SK-N-MC (cell line): ENCODE data around the gene MIA2.
"Not testable (repeated sequence)": the region's sequence is repeated elsewhere in the genome, so short reads cannot be mapped to it uniquely, and the experiment has no call there.

Experiments used
- DNase-seq: peaks from one replicate; pipeline ENCODE4 v3.0.0-alpha.2; 2011; ENCODE audit warnings: low read depth, low spot score
- H3K27ac ChIP-seq: fragments of 200-600 bp; sonication (generic); 2 replicates; pipeline ENCODE4 v1.5.1; 2016; ENCODE audit warnings: mixed run types
- H3K36me3 ChIP-seq: fragments of 200-600 bp; sonication (generic); 2 replicates; pipeline ENCODE4 v1.6.1; 2017; ENCODE audit warnings: antibody characterized with exemption, low read length, mixed read lengths; ENCODE audit not compliant: insufficient read depth
- H3K4me3 ChIP-seq: fragments of 200-600 bp; sonication (generic); 2 replicates; pipeline ENCODE4 v1.5.1; 2016
- H3K9ac ChIP-seq: fragments of 200-600 bp; sonication (generic); 2 replicates; pipeline ENCODE4 v1.8.0; 2017; ENCODE audit warnings: mixed run types, mixed read lengths; ENCODE audit not compliant: insufficient read length
- H3K9me3 ChIP-seq: fragments of 200-600 bp; sonication (generic); 2 replicates; pipeline ENCODE4 v1.6.1; 2017; ENCODE audit warnings: low read depth, mild to moderate bottlenecking, antibody characterized with exemption, low read length, moderate library complexity, mixed read lengths
- EZH2 ChIP-seq: fragments of 200-600 bp; sonication (generic); IDR thresholded peaks from one replicate; pipeline ENCODE4 v1.6.1; 2017; ENCODE audit warnings: antibody characterized with exemption
- FOXP2 ChIP-seq: optimal IDR thresholded peaks from 2 replicates; pipeline ENCODE3; 2011; ENCODE audit warnings: mild to moderate bottlenecking, moderate library complexity; ENCODE audit not compliant: insufficient read depth; ENCODE audit errors: extremely low read length, control extremely low read depth
- POLR2AphosphoS5 ChIP-seq: IDR thresholded peaks from 2 replicates; pipeline ENCODE4 v1.6.1; 2012; ENCODE audit warnings: mild to moderate bottlenecking, low read depth, low read length, borderline replicate concordance

MIA2 gene

GRCh38 chr14:39246618-39247017, 12.9 kb downstream of the MIA2 start:
- DNase-seq, result no peak
- no peaks in the 10 kb centered on the region for H3K9me3 ChIP-seq
- no peak overlapping the region for H3K9ac ChIP-seq
- no peaks in the 10 kb centered on the region for H3K36me3 ChIP-seq
- H3K27ac ChIP-seq, result no peak overlapping the region
- TF ChIP-seq POLR2AphosphoS5 (no peak), EZH2 (no peak), FOXP2 (no peak)
- H3K4me3 ChIP-seq, result no peak overlapping the region

GRCh38 chr14:39247256-39247655, 13.5 kb downstream of the MIA2 start:
- Histone ChIP-seq H3K9me3 (no peaks in the 10 kb centered on the region), H3K4me3 (no peak overlapping the region), H3K9ac (no peak overlapping the region), H3K27ac (no peak overlapping the region), H3K36me3 (no peaks in the 10 kb centered on the region)
- no peak for TF ChIP-seq EZH2
- no peak for TF ChIP-seq FOXP2
- TF ChIP-seq POLR2AphosphoS5, result no peak
- DNase-seq, result no peak

- Histone ChIP-seq H3K9ac (no peak overlapping the region), H3K4me3 (no peak overlapping the region), H3K27ac (no peak overlapping the region), H3K9me3 (no peaks in the 10 kb centered on the region), H3K36me3 (no peaks in the 10 kb centered on the region)
- DNase-seq, result no peak
- TF ChIP-seq POLR2AphosphoS5, result no peak
- no peak for TF ChIP-seq EZH2
- TF ChIP-seq FOXP2, result no peak
Observed at GRCh38 chr14:39251547-39251946, 17.8 kb downstream of the MIA2 start.

GRCh38 chr14:39257388-39257787, 23.7 kb downstream of the MIA2 start:
- H3K27ac ChIP-seq, H3K36me3 ChIP-seq, H3K9me3 ChIP-seq, H3K9ac ChIP-seq, H3K4me3 ChIP-seq, DNase-seq: not testable (repeated sequence)

GRCh38 chr14:39258782-39259545, 25.2 kb downstream of the MIA2 start:
- no peak for DNase-seq
- no peak overlapping the region for H3K9ac ChIP-seq
- no peaks in the 10 kb centered on the region for H3K9me3 ChIP-seq
- no peak overlapping the region for H3K27ac ChIP-seq
- H3K4me3 ChIP-seq, result no peak overlapping the region
- TF ChIP-seq FOXP2, result no peak
- no peak for TF ChIP-seq EZH2
- TF ChIP-seq POLR2AphosphoS5, result no peak
- H3K36me3 ChIP-seq, result no peaks in the 10 kb centered on the region

GRCh38 chr14:39260161-39260560, 26.4 kb downstream of the MIA2 start:
- not testable (repeated sequence) for H3K36me3 ChIP-seq, H3K9ac ChIP-seq, H3K4me3 ChIP-seq, H3K27ac ChIP-seq, DNase-seq, H3K9me3 ChIP-seq

GRCh38 chr14:39262214-39262613, 28.5 kb downstream of the MIA2 start:
- H3K4me3 ChIP-seq, H3K9me3 ChIP-seq, DNase-seq, H3K27ac ChIP-seq, H3K9ac ChIP-seq, H3K36me3 ChIP-seq: not testable (repeated sequence)

GRCh38 chr14:39264057-39264456, 30.3 kb downstream of the MIA2 start:
- Histone ChIP-seq H3K9ac (no peak overlapping the region), H3K4me3 (no peak overlapping the region), H3K9me3 (no peaks in the 10 kb centered on the region), H3K27ac (no peak overlapping the region), H3K36me3 (no peaks in the 10 kb centered on the region)
- no peak for DNase-seq
- TF ChIP-seq EZH2 (no peak), POLR2AphosphoS5 (no peak), FOXP2 (no peak)

GRCh38 chr14:39264558-39264957, 30.8 kb downstream of the MIA2 start:
- H3K9ac ChIP-seq, result no peak overlapping the region
- TF ChIP-seq EZH2 (no peak), FOXP2 (no peak), POLR2AphosphoS5 (no peak)
- no peaks in the 10 kb centered on the region for H3K36me3 ChIP-seq
- no peaks in the 10 kb centered on the region for H3K9me3 ChIP-seq
- H3K27ac ChIP-seq, result no peak overlapping the region
- no peak overlapping the region for H3K4me3 ChIP-seq
- no peak for DNase-seq
